Left colon (tissue), 2 donors: ENCODE data around the gene ZNF385D. TPM values are rescaled to one million over a fixed set of nuclear protein-coding genes. Genes with fewer than 3 reads are reported as not detected.

Experiments
- ATAC-seq: fragments of 200-7000 bp; cut with Tn5 transposase; one replicate; pipeline ENCODE4 v1.9.1; 2020; ENCODE audit warnings: mild to moderate bottlenecking, moderate library complexity
- DNase-seq, 2 donors: peaks; one replicate each; pipeline ENCODE4 v3.0.0-alpha.2; 2020
- intact Hi-C, 2 donors: fragments of 100-400 bp; cut with DNase I in 1 of 2; cut with micrococcal nuclease in 1 of 2; formaldehyde crosslinking; loops; one replicate each; pipeline versions ENCODE4 v1.11.2 to v1.14.0; 2022; cut with DNase I, micrococcal nuclease
- total RNA-seq, 2 donors: library from RNA; stranded (reverse); fragmentation: NEBNext Ultra II Directional; extraction: Animal tissue kit (Norgen Biotek cat#: 25700); gene quantifications; one replicate each; pipeline ENCODE4 v1.2.1, GENCODE V29; 2021
- donor health status: DM: no; HTN: no; CAD: no.
- donor health status: DM: yes; HTN: yes; CAD: no.

Gene ZNF385D
- total RNA-seq, 2 donors from 2014 or later, result 0.79 to 0.87 TPM

GRCh38 chr3:21703291-21703690 is 47.7 kb downstream of the ZNF385D start:
- intact Hi-C loops, result no loop called here
- ATAC-seq, result no peak
- no peak for DNase-seq

DNA sequence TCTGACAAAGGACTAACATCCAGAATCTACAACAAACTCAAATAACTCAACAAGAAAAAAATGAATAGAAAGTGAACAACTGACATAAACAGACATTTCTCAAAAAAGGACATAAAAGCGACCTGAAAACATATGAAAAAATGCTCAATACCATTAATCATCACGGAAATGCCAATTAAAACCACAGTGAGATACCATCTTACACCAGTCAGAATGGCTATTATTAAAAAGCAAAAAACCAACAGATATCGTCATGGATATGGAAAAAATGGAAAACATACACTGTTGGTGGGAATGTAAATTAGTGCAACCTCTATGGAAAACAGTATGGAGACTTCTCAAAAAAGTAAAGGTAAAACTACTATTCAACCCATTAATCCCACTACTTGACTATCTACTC is 53.3 kb downstream of the ZNF385D start:
- intact Hi-C loops, result no loop called here
- no peak for DNase-seq
- ATAC-seq, result no peak

DNA sequence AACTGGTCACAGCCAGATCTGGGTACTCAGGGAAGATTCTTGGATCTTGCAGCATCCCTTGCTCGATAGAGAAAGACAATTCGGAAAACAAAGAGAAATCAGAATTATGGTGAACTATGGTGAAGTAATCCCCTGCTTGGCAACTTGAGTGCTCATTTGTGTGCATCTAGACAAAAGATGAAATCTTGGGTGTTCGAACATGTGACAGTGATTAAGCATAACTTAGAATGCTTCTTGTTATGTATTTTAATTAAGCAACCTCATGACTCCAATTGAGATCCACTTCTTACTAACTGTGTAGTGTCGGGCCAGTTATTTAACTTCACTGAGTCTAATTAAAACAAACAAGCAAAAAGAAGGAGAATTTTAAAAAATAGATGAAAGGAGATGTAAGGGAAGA is 56.5 kb downstream of the ZNF385D start:
- ATAC-seq (no peak), DNase-seq (no peak)
- intact Hi-C loops, result no loop called here

DNA sequence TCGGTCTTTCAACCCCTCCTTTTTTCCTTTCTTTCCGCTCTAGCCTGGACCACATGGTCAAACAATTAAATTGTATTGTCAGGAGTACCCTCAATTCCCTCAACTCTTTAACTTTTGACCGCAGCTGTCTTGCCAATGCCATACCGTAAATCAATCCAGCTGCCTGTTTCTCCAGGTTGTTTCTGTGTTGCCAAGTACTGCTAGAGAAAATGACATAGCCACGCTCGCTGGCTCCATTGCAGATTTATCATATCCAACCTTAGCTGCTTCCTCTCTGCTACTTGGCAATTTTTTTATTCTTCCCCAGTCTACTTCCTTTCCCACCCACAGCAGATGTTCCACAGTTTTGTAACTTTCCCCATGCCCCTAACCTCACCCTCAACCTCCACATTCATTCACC is 60.0 kb downstream of the ZNF385D start:
- no peak for ATAC-seq
- intact Hi-C loops, result no loop called here

DNA sequence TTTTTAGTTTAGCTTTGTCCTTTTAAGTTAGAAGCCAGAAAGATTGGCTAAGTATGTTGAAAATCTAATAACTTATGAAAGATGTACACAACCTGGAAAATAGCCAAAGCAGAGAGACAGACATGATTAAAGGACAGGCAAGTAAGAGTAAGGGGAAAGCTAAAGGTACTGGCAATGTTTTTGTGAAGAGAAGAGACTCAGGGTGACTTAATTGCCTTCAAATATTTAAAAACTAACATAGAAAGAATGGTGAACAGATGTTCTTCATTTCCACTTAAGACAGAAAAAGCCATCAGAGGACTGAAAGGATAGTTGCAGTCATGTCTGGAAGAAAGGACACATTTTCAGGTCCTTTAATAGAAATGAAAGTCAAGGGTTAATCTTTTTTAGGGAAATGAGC is 68.8 kb downstream of the ZNF385D start:
- intact Hi-C loops, result no loop called here
- ATAC-seq (no peak), DNase-seq (no peak)

More for the DNA sequence above, 60.0 kb downstream of the ZNF385D start:
- no peak for DNase-seq

DNA sequence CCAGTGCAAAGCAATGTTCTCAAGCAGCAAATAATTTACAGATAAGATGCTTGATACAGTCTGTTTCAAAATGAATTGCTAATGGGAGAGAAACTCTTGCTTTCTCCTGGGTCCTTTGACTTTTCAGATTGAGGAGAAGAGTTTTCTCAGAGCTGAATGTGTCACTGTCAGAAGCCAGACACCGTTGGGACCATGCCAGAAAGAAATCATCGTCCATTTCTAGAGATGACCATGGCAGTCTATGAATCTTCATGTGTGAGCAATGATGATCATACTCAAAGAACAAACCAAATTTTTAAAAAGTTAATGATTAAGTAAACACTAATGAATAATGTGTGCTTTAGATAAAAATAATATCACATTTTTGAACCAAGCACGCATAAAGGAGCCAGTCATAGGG is 77.6 kb downstream of the ZNF385D start:
- DNase-seq (no peak), ATAC-seq (no peak)
- intact Hi-C loops, result no loop called here

GRCh38 chr3:21672303-21672702 is 78.7 kb downstream of the ZNF385D start:
- no peak for ATAC-seq

DNA sequence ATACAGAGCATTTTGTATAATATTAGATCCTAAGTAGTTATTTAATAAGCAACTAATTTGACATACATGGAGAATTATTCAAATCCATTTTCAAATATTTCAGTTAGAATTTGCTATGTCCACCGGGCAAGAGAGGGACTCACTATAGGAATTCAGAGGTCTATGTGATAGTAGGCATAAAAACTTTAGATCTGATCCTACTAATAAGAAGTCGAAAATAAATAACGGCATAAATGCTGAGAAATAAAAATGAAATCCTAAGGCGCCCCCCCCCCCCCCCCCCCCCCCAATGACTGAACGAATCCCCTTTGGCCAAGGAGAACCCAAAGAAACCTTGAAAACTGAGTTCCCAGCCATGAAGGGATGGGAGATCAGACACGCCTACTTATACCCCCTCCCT is 80.6 kb downstream of the ZNF385D start:
- DNase-seq (no peak), ATAC-seq (no peak)
- intact Hi-C loops, result no loop called here

More at GRCh38 chr3:21672303-21672702, 78.7 kb downstream of the ZNF385D start:
- DNase-seq, result no peak
- intact Hi-C loops, result no loop called here

- intact Hi-C loops, result no loop called here
- ATAC-seq, result no peak
- DNase-seq, result no peak
Observed at GRCh38 chr3:21668012-21668411, 83.0 kb downstream of the ZNF385D start.

- DNase-seq (no peak), ATAC-seq (no peak)
- intact Hi-C loops, result no loop called here
Observed at GRCh38 chr3:21665444-21666100, 85.4 kb downstream of the ZNF385D start.

- intact Hi-C loops, result no loop called here
- no peak for ATAC-seq
- DNase-seq, result no peak
Observed at GRCh38 chr3:21664996-21665395, 86.0 kb downstream of the ZNF385D start.

- intact Hi-C loops, result no loop called here
- ATAC-seq, result no peak
- no peak for DNase-seq
Observed at GRCh38 chr3:21662403-21662802, 88.6 kb downstream of the ZNF385D start.

GRCh38 chr3:21654662-21655061 is 96.3 kb downstream of the ZNF385D start:
- intact Hi-C loops, result no loop called here
- ATAC-seq (no peak), DNase-seq (no peak)

DNA sequence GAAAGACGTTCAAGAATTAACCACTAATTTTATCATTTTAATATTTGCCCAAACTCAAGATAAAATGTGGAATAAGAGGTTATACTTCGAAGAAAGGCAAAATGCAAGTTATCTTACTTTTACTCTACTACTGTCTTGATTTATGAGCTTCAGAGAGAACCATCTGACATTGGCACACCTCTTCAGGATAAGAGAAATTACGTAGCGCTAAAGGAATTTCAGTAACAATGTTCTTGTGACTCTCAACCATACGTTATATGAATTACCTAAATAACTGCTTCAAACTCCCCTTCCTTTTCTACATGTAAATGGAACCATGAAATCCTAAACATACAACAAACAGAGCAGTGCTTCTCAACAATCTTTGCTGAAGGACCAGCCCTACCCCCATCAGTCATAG is 96.8 kb downstream of the ZNF385D start:
- DNase-seq, result no peak
- intact Hi-C loops, result no loop called here
- ATAC-seq, result no peak

- DNase-seq (no peak), ATAC-seq (no peak)
- intact Hi-C loops, result no loop called here
Observed at GRCh38 chr3:21649519-21649918, 101.5 kb downstream of the ZNF385D start.

GRCh38 chr3:21647961-21648360 is 103.0 kb downstream of the ZNF385D start:
- intact Hi-C loops, result no loop called here
- ATAC-seq (no peak), DNase-seq (no peak)

GRCh38 chr3:21645121-21645897 is 105.7 kb downstream of the ZNF385D start:
- ATAC-seq, result no peak

DNA sequence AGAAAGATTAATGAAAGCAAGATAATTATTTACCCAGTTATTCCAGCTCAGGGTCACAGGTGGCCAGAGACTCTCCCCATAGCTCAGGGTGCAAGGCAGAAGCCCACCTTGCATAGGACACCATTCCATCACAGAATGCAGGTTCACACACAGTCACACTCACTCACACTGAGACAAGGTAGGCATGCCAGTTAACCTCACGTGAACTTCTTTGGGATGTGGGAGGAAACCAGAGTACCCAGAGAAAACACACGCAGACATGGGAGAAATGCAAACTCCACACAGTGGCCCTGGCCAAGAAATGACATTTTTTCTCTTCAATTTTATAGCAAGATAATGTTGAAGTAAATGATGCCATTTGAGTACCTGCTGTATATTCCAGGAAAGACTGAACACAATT is 106.7 kb downstream of the ZNF385D start:
- no peak for ATAC-seq
- DNase-seq, result no peak
- intact Hi-C loops, result no loop called here

More at GRCh38 chr3:21645121-21645897, 105.7 kb downstream of the ZNF385D start:
- intact Hi-C loops, result no loop called here
- no peak for DNase-seq

- no peak for ATAC-seq
- no peak for DNase-seq
- intact Hi-C loops, result no loop called here
Observed at GRCh38 chr3:21643752-21644151, 107.3 kb downstream of the ZNF385D start.

- intact Hi-C loops, result no loop called here
- no peak for DNase-seq
- ATAC-seq, result no peak
Observed at GRCh38 chr3:21642433-21642832, 108.6 kb downstream of the ZNF385D start.

DNA sequence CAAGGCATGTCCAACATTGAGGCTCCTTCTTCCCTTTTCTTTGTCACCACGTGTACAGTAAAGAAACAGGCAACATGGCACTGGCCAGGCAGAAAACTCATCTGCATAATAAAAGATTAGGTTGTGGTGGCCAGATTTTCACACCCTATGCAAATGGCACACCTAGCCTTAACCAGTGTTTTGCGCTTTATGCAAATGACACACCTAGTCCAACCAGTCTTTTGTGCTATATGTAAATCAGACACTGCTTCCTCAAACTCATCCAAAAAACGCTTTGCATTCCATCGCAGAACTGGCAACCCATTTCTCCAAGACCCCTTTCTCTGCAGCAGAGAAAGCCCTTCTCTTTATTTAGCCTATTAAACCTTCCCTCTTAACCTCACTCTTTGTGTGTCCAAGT is 109.1 kb downstream of the ZNF385D start:
- ATAC-seq, result no peak
- no peak for DNase-seq
- intact Hi-C loops, result no loop called here
